Hepatocyte (in vitro differentiated cells): ENCODE data around the gene DOP1B.

Source experiments
- EZH2 ChIP-seq: fragments of 200-600 bp; sonication (generic); IDR thresholded peaks from 2 replicates; pipeline ENCODE4 v1.6.1; 2016; ENCODE audit warnings: antibody characterized with exemption, mild to moderate bottlenecking, borderline replicate concordance
- EZH2phosphoT487 ChIP-seq: fragments of 200-600 bp; sonication (generic); IDR thresholded peaks from one replicate; pipeline ENCODE4 v1.6.1; 2018; ENCODE audit warnings: antibody characterized with exemption, mild to moderate bottlenecking, low read depth, moderate library complexity; ENCODE audit not compliant: unreplicated experiment, severe bottlenecking
- TF ChIP-seq, protein P1 (sequence below): fragments of 200-600 bp; sonication (generic); IDR thresholded peaks from 2 replicates; pipeline ENCODE4 v1.5.1; 2016; ENCODE audit warnings: antibody characterized with exemption, mild to moderate bottlenecking; ENCODE audit not compliant: poor library complexity

DNA sequence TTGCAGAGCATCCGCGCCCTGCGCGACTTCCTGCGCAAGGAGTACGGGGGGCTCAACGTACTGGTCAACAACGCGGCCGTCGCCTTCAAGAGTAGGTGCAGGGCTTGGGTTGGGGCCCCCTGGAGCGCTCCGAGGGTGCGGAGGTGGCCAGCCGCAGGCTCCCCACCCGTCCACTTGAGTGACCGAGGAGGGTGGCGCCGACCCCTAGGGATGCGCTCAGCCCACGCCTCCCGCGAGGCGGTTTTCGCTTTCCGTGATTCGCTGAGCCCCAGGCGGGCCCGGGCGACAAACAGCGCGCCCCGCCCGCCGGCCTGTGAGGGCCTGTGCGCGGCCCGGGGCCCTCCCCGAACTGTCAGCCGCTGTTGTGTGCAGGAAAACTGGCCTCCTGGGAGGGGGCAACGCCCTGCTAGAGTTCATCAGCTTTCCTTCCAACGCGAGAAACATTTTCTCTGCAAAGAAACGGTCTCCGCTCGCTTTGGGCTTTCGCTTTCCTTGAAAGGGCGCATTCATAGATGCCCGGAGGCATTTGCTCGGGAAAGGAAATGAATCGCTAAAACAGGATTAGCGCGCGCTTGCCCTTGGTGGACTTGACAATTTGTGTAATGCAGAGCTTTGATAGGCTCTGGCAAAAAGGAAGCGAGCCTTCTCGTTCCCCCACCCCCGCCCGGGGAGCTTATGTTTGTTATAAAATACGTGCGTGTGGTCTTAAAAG is 21.1 kb upstream of the DOP1B start:
- TF ChIP-seq EZH2phosphoT487 (no peak), EZH2 (no peak)
- TF ChIP-seq, protein P1, sequence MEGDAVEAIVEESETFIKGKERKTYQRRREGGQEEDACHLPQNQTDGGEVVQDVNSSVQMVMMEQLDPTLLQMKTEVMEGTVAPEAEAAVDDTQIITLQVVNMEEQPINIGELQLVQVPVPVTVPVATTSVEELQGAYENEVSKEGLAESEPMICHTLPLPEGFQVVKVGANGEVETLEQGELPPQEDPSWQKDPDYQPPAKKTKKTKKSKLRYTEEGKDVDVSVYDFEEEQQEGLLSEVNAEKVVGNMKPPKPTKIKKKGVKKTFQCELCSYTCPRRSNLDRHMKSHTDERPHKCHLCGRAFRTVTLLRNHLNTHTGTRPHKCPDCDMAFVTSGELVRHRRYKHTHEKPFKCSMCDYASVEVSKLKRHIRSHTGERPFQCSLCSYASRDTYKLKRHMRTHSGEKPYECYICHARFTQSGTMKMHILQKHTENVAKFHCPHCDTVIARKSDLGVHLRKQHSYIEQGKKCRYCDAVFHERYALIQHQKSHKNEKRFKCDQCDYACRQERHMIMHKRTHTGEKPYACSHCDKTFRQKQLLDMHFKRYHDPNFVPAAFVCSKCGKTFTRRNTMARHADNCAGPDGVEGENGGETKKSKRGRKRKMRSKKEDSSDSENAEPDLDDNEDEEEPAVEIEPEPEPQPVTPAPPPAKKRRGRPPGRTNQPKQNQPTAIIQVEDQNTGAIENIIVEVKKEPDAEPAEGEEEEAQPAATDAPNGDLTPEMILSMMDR = no peak
